GM12801 (cell line): ENCODE measurements around the gene CAND2.

ENCODE experiments used
- CTCF ChIP-seq: IDR thresholded peaks from one replicate; pipeline ENCODE4 v1.5.1; 2011; ENCODE audit warnings: control low read depth; ENCODE audit not compliant: insufficient read length; ENCODE audit errors: extremely low read depth

CAND2 gene

GRCh38 chr3:12817343-12817710 lies 20.8 kb downstream of the CAND2 start:
- TF ChIP-seq CTCF: no peak

- TF ChIP-seq CTCF: no peak
These were observed 21.8 kb downstream of the CAND2 start for GRCh38 chr3:12818273-12818672.

DNA sequence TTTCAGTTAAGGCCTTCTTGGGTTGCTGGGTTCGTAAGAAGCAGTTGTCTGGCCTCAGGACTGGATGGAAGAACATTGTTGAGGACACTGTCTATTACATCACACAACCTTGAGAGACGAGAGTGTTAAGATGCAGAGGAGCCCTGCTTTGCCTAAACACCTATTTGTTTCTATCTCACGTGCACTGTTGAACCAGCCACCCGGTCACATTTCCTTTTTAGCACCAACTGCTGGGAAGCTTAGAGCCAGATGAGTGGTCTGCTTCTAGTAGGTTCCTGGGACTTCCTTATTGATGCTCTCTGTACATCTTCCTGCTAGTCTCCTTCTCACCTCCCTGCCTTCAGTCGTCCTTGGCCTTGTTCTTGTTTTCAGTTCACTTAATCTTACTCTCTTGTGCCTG lies 22.3 kb downstream of the CAND2 start:
- no peak for TF ChIP-seq CTCF

DNA sequence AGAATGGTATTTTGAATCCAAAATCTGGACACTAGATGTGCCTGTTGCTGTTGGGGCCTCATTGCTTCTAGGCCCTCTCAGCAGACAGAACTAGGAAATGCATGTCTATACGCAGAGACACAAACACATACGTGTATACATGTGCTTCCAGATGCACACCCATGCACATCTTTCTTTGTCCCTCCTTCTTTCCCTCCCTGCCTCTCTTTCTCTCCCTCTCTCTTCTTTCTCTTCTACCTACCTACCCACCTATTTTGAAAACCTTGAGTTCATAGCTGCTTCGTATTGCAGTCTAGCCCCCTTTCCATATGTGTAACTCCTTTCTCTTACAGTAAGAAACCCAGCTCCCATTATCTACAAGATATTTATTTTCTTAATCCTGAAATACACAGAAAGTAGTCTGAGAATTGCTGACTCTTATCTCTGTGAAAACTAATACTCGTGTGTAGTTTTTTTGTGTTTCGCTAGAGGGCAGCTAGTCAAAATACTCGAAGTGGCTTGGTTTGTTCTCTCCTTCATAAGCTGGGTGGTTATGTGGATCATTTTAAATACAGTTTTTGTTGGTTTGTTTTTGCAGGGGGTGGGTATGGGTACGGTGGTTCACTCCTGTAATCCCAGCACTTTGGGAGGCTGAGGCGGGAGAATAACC lies 26.4 kb downstream of the CAND2 start:
- no peak for TF ChIP-seq CTCF

- TF ChIP-seq CTCF: no peak
These were observed 27.8 kb downstream of the CAND2 start for GRCh38 chr3:12824299-12824698.

DNA sequence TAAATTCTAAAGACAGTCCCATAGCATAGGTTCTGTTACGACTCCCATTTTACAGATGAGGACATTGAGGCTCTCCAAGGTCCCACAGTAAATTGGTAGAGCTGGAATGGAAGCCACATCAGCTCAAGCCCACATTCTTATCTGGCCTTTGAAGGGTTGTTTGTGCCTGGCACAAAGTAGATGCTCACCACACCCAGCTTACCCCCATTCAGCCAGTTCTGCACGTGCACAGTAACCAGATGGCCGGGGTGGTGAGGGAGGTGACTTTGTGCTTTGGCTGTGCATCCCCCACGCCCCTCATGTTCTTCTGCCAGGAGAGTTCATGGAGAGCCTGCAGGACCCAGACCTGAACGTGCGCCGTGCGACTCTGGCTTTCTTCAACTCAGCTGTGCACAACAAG lies 28.7 kb downstream of the CAND2 start:
- no peak for TF ChIP-seq CTCF

- no peak for TF ChIP-seq CTCF
These were observed 32.3 kb downstream of the CAND2 start for GRCh38 chr3:12828751-12829150.
